Fibroblast of skin of abdomen (primary cell): ENCODE data around the gene KCNE3. TPM values are rescaled to one million over a fixed set of nuclear protein-coding genes. Genes with fewer than 3 reads are reported as not detected.
A peak's percentile ranks its signal among the peaks of the same experiment; 100 is the strongest.

Source experiments
- DNase-seq: peaks from one replicate; pipeline ENCODE4 v3.0.0-alpha.2; 2013
- polyA plus RNA-seq, 2 experiments: library from polyadenylated mRNA; unstranded; fragments of 120-200 nt; gene quantifications; one replicate each; pipeline ENCODE4 v1.2.1, GENCODE V29; 2013; ENCODE audit not compliant: insufficient read length in 2 of 2

KCNE3 gene
- 0.99 TPM for polyA plus RNA-seq (2013, experiment 1 of 2; ENCODE audit: insufficient read length)
- 0.83 TPM for polyA plus RNA-seq (2013, experiment 2 of 2; ENCODE audit: insufficient read length)

- DNase-seq: peak; percentile 33
Observed at GRCh38 chr11:74466916-74467885, at the start of gene KCNE3. TSS of gene KCNE3 (minus strand) at chr11:74467549. CDS start at chr11:74457563, 9,986 bp downstream.

DNA sequence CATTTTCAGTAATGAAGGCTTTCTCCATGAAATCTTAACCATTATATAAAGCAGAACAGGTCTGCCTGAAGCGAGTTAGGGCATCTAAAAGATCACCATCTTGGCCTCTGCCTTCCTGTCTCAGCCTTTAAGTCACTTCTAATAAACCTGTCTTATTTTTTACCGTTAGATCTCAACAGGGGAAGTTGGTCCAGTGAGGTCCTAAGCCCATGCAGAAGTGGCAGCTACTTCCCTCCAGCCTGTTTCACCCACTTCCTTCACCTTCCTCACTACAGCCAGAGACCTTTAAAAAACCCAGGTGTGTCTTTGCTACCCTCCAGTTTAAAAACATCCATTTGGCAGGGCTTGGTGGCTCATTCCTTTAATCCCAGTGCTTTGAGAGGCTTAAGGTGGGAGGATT, 40.2 kb upstream of the KCNE3 start:
- DNase-seq: no peak

GRCh38 chr11:74506823-74507222, 39.5 kb upstream of the KCNE3 start:
- DNase-seq: no peak

DNA sequence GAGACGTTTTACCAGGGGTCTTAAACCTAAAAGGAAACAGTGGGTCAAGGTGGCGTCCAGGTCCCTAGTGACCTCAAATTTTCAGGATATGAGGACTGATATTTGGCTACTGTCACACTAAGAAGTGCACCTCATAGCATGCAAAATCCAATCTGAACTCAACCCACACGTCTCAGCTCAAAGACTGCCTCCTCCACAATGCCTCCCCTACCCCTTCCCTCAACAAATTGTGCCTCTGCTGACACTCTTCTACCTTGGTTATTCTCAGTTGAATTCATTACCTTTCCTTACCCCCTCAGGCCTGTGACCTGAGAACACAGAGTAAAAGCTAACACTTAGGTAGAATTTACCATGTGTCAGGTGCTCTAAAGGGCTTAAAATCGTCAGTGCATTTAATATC, 38.6 kb upstream of the KCNE3 start:
- no peak for DNase-seq

GRCh38 chr11:74504100-74504691, 36.8 kb upstream of the KCNE3 start:
- no peak for DNase-seq

DNA sequence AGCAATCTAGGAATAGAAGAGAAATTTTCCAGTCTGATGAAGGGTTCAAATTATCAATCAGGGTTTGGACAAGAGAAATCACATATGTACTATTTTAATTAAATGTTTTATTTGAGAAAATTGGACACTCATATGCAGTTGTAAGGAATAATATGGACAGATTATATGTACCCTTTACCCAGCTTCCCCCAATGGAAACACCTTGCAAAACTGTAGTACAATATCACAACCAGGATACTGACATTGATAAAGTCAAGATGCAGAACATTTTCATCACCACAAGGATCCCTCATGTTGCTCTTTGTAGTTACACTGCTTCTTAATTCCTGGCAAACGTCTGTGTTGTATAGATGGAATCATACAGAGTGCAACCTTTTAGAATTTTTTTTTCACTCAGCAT, 27.6 kb upstream of the KCNE3 start:
- DNase-seq: no peak

DNA sequence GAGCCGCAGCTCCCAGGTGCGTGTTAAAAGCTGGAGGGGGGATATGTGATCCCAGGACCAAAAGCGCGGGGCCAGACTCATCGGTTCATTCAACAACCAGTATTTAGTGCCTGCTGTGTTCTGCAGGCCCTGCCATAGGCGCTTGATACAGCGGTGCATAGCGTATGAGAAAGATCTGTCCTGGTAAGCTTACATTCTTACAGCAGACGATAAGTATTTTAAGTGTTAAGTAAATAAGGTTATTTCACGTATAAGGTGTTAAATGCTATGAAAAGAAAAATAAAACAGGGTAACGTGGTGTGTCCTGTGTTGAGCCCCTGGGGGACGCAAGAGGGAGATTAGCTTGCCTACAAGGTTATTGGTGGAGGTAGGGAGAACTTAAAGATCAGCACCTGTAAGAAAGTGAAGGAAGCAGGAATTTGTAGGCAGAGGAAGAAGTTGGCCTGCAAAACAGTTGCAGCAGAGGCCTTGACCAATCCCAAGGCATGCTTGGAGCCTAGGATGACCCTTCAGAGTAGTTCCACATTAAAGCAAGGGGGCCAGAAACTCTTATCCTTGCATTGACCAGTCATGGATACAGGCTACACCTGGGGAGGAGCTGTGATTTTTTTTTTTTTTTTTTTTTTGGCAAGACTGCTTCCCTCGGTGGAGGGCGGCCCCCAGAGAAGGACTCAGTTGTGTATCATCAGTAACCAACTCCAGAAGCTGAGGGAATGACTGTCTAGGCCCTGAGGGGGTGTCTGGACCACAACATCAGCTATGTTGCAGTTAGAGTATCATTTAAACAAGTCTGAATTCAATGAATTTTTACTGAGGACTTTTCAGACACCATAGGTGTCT, 26.7 kb upstream of the KCNE3 start:
- DNase-seq: peak; percentile 56

DNA sequence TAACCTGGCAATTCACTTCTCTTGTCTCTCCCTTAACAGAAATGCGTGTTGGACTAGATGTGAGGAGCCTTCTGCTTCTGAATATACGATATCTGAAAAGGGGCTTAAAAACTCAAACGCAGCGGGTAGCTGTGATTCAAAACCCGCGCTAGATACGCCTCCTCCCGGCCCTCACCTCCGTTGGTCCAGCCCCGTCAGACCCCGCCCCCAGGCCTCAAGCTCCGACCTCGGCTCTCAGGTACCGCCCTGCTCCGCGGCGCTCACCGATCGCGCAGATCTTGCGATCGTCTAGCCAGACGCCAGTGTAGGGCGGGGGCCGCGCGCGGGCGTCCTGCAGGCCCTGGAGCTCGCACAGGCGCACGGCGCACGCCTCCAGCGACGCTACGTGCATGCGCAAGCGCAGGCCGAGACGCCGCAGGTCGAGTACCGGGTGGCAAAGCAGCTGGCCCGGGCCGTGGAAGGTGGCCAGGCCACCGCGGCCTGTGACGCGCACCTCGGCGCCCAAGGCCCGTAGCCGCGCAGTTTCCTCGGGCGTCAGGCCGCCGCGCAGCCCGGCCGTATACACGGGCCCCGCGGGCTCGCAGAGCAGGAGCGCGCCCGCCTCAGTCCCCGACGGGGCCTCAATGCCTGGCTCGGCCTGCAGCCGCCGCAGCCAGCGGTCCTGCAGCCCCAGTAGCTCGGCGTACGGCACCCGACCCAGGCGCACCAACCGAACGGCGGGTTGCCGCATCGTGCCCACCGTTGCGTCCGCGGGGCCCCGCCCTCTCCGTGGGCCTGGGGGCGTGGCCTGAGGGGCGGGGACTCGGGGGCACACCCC, 25.8 kb upstream of the KCNE3 start, which contains the start of gene LIPT2:
Gene LIPT2, minus strand, starts transcription at position 751 of the 817 bp plus-strand sequence. Its CDS starts 21 bp downstream, at position 730.
- DNase-seq: peak; percentile 97

DNA sequence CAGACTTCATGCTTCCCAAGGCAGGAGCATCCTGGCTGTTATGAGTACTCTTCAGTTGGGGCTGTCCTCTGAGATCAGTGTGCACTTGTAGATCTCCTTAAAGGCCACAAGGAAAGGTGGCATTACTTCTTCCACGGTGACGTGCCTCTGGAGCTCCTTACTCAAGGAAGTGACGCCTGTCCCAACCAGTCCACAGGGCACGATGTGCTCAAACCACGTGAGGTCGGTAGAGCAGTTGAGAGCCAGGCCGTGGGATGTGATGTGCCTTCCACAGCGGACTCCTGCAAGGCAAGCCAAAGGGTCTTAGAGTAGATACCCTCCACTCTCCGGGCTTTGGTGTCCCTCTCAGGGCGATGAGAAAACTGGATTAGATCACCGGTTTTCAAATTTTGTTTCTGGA, 24.7 kb upstream of the KCNE3 start:
- DNase-seq: no peak

DNA sequence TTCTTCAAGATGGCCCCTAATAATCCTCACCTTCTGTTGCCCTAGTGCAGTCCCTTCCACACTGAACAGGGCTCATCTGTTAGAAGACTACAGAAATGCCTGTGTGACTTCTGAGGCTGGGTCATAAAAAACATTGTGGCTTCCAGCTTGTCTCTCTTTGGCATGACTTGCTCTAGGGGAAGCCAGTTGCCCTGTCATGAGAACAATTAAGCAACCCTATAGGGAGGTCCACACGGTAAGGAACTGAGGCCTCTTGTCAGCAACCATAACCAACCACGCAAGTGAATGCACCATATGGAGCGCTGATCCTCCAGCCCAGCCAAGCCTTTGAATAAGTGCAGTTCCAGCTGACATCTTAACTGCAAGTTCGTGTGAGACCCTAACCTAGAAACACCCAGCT, 23.6 kb upstream of the KCNE3 start:
- DNase-seq: no peak

DNA sequence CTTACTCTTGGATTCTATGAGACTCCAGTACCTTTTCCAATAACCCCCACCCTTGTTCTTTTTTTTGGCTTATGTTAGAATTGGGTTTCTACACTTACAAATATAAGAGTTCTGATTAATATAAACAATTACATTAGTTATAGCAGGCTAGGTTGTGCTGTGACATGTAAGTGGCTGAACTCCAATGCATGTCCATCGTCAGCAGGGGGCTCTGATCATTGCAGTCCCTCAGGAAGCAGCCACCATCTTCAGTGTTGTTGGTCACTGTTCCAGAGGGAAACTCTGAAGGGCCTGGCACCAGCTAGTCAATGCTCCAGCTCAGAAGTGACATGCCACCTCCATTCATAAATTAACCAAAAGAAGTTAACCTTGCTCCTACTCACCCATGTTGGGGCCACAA, 20.5 kb upstream of the KCNE3 start:
- DNase-seq: no peak

DNA sequence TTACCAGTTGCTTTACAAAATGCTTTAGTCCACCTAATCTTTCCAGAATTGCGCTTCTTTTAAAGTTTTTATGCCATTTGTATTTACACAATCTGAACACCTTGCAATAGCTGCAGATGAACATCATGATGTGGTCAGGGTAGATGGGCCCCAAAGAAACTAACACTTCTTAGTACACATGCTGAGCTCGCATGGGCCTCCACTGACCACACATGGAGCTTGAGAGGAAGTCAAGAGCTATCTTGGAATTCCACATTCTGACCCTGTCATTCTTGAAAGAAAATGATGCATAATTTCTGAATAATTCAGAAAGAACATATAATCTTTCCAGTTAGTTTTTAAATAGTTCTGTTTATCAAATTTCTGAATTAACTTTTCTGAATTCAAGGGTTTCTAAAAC, 18.5 kb upstream of the KCNE3 start:
- no peak for DNase-seq

DNA sequence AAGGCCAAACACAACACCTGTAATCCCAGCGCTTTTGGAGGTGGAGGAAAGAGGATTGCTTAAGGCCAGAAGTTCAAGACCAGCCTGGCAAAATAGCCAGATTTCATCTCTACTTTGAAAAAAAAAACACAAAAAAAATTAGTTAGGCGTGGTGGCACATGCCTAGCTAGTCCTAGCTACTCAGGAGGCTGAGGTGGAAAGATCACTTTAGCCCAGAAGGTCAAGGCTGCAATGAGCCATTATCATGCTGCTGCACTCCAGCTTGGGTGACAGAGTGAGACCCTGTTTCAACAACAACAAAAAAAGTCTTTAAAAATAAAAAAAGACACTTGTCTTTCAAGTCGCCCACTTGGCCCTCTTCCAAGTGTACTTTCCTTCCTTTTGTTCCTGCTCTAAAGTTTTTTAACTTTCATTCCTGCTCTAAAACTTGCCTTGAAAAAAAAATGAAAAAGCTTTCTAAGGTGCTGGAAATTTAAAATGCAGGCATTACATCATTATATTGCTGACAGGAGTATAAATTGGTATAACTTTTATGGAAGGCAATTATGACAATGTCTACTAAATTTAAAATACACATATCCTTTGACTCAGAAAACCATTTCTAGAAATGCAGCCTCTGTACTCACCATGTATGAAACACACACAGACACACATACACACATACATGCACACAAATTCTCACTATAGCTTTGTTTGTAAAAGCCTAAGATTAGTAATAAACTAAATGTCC, 13.5 kb upstream of the KCNE3 start:
- no peak for DNase-seq

- DNase-seq: no peak
Observed at GRCh38 chr11:74479732-74480123, 12.4 kb upstream of the KCNE3 start.

DNA sequence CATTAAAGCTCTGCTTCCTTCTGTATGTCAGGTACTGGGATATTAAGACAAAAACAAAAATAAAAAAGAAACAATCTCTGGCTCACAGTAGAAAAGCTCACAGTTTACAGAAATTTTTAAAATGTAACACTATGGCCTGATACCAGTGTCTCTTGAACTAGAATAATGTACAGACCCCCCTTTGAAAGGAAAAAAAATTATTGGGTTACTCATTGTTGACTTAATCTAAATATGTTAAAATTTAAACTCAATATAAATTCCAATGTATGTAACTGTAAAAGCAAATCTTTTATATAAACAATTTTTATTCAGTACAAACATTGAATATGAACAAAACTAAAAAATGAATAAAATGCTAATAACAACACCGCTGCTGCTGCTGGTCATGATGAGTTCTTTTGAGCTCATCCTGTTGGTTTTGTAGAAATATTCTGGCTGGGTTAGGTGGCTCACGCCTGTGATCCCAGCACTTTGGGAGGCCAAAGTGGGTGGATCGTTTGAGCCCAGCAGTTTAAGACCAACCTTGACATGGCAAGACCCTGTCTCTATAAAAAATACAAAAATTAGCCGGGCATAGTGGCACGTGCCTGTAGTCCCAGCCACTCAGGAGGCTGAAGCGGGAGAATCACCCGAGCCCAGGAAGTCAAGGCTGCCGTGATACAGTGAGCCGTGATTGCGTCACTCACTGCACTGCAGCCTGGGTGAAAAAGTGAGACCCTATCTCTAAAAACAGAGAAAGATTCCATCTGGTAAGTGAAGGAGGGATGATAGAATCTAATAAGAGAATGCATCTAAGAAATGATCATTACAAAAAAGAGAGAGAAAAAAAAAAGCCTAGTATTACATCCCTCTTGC, 11.8 kb upstream of the KCNE3 start:
- no peak for DNase-seq

- DNase-seq: no peak
Observed at GRCh38 chr11:74476536-74476935, 9.2 kb upstream of the KCNE3 start.

DNA sequence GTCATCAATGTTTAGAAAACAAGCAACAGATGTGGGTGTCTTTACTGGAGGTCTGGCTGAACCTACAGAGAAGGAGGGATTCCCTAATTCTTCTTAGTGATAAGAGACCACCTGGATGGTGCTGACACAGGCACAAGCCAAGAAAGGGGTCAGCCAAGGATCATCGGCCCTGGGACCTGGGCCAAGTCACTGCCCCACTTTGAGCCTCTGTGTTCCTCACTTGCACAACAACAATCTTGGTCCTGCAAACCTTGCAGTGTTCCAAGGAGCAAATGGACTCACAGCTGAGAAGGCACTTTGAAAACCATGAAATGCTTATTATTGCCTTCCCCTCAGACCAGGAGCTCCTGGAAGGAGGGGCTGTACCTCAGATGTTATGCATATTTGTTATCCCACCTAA, 7.0 kb upstream of the KCNE3 start:
- DNase-seq: no peak

DNA sequence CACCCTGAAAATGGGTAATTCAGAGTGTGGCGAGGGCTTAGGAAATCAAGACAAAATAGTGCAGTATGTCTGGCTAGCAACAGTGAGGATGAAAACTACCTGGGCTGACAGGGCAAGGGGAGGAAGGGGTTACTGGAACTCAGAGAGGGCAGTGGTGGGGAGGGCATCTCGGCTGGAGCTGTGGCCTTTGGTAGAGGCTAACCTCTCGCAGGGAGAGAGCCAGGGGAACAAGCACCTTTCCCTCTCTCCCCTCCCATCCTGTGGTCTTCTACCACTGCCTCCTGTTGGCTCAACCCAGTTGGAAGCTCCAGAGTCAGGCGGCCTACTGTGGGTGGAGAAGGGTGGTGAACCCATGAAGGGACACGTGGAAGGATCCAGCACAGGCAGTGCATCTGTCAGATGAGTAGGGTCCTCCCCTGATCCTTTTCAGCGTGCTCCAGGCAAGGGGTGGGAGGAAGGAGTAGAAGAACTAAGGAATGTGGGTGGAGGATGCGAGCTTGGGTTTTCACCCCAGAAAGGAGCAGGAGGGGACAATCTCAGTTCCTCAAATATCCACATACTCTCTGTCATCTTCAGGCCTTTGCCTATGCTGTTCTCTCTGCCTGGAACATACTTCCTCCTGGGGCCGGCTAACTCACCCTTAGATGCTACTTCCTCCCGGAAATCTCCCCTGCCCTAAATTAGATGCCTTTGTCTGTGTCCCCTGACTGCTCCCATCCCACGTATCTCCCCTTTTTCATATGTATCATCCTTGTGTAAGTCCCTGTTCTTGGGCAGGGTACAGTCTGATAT, 6.2 kb upstream of the KCNE3 start:
- DNase-seq: no peak
